Stromal cell of bone marrow (primary cell): ENCODE results near the gene SND1.
A peak's percentile ranks its signal among the peaks of the same experiment; 100 is the strongest.

Experiments used
- DNase-seq: peaks from one replicate; pipeline ENCODE4 v3.0.0-alpha.2; 2012; ENCODE audit warnings: low read depth

Gene SND1

GRCh38 chr7:127651556-127652332, at the start of gene SND1:
Gene SND1, plus strand, starts transcription at chr7:127652194. Its CDS starts 180 bp downstream, at chr7:127652374.
- peak; percentile 98 for DNase-seq

- no peak for DNase-seq
Observed at GRCh38 chr7:127608446-127608845, 43.5 kb upstream of the SND1 start.

GRCh38 chr7:127609297-127609696, 42.7 kb upstream of the SND1 start:
- no peak for DNase-seq

DNA sequence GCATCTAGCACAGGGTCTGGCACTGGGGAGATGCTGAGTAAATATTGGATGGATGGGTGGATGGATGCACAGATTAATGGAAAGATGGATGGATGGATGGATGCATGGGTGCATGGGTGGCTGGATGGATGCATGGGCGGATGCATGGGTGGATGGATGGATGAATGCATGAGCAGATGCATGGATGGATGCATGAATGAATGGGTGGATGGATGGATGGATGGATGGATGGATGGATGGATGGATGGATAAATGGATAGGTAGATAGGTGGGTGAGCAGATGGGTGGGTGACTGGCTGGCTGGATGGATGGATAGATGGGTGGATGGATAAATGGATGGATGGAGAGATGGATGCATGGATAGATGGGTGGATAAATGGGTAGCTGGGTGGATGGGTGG, 39.7 kb upstream of the SND1 start:
- DNase-seq: no peak

DNA sequence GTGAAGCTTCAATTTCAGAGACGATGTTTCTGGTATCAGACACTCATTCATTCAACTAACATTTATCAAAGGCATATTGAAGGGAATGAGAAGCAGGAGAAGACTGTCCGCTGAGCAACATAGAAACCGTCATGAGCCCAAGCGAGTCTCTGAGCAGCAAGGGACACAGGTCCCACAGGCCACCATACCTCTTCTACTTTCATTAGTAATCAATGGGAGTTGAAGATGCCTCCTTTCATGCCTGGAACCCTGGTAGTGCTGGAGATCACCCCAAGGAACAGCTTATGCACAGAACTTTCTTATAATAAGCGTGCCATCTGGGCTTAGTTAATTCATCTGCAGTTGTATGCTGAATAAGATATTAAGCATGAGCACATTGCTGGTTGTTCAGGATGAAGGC, 35.3 kb upstream of the SND1 start:
- no peak for DNase-seq

DNA sequence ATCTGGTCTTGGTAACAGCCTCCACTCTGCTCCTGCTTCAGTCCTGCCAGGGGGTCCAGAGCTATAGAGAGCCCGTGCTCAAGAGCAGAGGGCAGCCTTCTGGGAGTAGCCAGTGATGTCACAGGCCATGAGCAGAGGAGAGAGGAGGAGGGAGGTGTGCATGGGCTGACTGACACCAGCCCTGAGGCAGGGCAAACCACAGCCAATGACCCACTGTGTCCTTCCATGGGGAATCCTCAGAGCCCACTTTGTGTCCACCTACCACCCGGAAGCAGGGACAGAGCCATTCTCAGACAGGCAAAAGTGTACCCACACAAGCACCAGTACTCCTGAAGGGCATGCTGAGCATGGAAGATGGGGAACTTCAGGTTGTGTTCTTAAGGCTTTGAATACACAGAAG, 34.0 kb upstream of the SND1 start, which contains the start of gene PAX4:
Gene PAX4 (minus strand): TSS at position 101 of the 400 bp plus-strand sequence. CDS start 2,214 bp downstream, outside the sequence.
- DNase-seq: no peak

- no peak for DNase-seq
Observed at GRCh38 chr7:127618775-127619174, 33.2 kb upstream of the SND1 start.

GRCh38 chr7:127619681-127620405, 32.2 kb upstream of the SND1 start:
- DNase-seq: no peak

- DNase-seq: no peak
Observed at GRCh38 chr7:127620406-127621233, 31.4 kb upstream of the SND1 start.

- DNase-seq: no peak
Observed at GRCh38 chr7:127625331-127625730, 26.7 kb upstream of the SND1 start.

GRCh38 chr7:127628445-127628844, 23.5 kb upstream of the SND1 start:
- DNase-seq: no peak

- DNase-seq: no peak
Observed at GRCh38 chr7:127629268-127629854, 22.6 kb upstream of the SND1 start.

DNA sequence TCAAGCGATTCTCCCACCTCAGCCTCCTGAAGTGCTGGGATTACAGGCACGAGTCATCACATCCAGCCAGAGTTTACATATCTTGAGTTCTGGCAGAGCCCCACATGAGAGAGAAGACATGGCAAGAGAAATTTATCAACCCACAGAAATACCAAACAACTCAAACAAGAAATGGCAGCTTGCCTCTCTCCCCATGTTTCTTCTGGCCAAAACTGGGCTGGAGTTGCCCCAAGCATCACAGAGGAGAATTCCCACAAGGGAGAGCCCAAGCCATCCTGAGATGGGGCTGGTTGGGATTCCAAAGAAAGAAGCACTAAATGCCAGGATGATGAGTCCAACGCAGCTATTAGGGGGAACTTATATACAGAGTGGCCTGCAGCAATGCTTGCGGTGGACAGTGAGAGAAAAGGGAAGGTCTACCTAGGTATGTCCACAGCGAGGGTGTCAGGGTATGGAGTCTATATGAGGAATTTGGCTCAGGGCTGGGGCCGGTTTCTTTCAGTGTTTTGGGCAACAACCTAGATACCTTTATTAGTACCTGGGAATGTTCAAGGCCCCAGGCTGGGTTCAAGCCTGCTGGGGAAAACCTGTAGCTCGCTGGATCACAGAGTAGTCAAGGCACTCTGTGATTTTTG, 19.6 kb upstream of the SND1 start:
- DNase-seq: peak; percentile 92

GRCh38 chr7:127635659-127636285, 16.2 kb upstream of the SND1 start:
- no peak for DNase-seq

- no peak for DNase-seq
Observed at GRCh38 chr7:127638197-127638596, 13.8 kb upstream of the SND1 start.

- DNase-seq: no peak
Observed at GRCh38 chr7:127644484-127644883, 7.5 kb upstream of the SND1 start.

DNA sequence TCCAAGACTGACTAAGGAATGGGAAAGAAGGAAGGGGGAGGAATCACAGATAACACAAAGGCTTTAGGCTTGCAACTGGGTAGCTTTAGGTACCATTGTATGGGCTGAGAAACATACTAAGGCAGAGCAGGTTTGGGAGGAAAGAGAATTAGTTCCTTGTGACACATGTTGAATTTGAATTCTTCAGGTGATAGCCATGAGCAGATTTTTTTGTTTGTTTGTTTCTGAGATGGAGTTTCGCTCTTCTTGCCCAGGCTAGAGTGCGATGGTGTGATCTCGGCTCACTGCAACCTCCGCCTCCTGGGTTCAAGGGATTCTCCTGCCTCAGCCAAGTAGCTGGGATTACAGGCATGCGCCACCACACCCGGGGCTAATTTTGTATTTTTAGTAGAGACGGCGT, 4.4 kb upstream of the SND1 start:
- DNase-seq: no peak

DNA sequence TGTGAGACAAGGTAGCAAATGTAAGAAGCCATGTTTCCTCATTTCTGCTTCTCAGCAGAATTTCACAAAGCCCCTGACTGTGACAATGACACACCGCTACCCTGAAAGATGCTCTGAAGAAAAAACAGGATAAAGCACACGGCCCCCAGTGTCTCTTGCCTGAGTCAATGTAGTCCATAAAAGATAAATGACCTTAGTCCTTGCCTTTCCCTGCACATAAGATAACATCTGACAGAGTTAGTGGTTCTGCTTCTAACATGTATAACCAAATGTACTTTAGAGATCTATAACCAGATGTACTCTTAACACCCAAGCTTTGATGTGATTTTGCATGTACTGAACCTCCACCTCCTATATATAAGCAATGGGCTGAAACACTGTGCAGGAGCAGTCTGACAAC, 3.0 kb upstream of the SND1 start:
- DNase-seq: no peak

DNA sequence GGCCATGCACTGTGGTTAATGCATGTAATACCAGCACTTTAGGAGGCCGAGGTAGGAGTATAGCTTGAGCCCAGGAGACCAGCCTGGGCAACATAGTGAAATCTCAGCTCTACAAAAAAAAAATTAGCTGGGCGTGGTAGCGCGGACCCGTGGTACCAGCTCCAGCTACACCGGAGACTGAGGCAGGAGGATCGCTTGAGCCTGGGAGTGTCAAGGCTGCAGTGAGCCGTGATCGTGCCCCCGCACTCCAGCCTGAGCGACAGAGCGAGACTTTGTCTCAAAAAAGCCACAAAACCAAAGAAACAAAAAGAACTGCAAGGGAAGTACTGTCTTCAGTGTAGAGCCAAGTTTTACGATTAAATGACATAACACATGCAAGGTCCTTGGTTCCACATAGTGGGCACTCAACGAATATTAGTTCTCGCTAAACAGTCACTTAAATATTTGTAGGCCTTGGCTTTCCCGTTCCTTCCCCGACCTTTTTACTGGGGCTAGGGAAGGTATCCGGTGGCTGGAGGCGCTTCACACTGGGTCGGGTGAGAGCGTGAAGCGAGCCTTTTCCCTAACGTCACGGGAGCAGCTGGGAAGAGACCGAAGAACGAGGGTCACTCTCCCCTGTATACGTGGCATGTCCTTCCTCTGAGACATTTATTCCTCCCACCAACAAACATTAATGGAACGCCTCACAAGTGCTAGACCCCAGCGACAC, 993 bp upstream of the SND1 start:
- no peak for DNase-seq
